GM18951 (cell line): ENCODE data around the gene ISL1.

Experiments used
- POLR2A ChIP-seq: IDR thresholded peaks from 4 replicates; pipeline ENCODE4 v1.6.1; 2011; ENCODE audit warnings: mild to moderate bottlenecking; ENCODE audit not compliant: insufficient read length, insufficient read depth; ENCODE audit errors: extremely low read depth
- in situ Hi-C: fragments of 300-500 bp; cut with MboI; formaldehyde crosslinking; loops from one replicate; pipeline ENCODE4 v1.12.0; 2022; ENCODE audit warnings: low sequenced_read_pairs, mixed read lengths, inconsistent platforms; ENCODE audit not compliant: unreplicated experiment

ISL1 gene

GRCh38 chr5:51383131-51384121 lies at the start of gene ISL1:
ISL1 (plus strand) TSS chr5:51383448; CDS start chr5:51383672, 224 bp downstream.
- in situ Hi-C loops = no loop called here
- no peak for TF ChIP-seq POLR2A

- in situ Hi-C loops = no loop called here
- no peak for TF ChIP-seq POLR2A
Measured at GRCh38 chr5:51336878-51337277, 46.4 kb upstream of the ISL1 start.

- in situ Hi-C loops = no loop called here
- no peak for TF ChIP-seq POLR2A
Measured at GRCh38 chr5:51345106-51345505, 38.1 kb upstream of the ISL1 start.

- no peak for TF ChIP-seq POLR2A
- in situ Hi-C loops = no loop called here
Measured at GRCh38 chr5:51347157-51347556, 36.1 kb upstream of the ISL1 start.

- in situ Hi-C loops = no loop called here
Measured at GRCh38 chr5:51347704-51348103, 35.5 kb upstream of the ISL1 start.

GRCh38 chr5:51371052-51371451 lies 12.2 kb upstream of the ISL1 start:
- no peak for TF ChIP-seq POLR2A
- in situ Hi-C loops = no loop called here

More at GRCh38 chr5:51347704-51348103, 35.5 kb upstream of the ISL1 start:
- TF ChIP-seq POLR2A = no peak

- in situ Hi-C loops = no loop called here
- TF ChIP-seq POLR2A = no peak
Measured at GRCh38 chr5:51373880-51374523, 9.2 kb upstream of the ISL1 start.

- TF ChIP-seq POLR2A = no peak
- in situ Hi-C loops = no loop called here
Measured at GRCh38 chr5:51375084-51375483, 8.2 kb upstream of the ISL1 start.

- in situ Hi-C loops = no loop called here
Measured at GRCh38 chr5:51376509-51376908, 6.7 kb upstream of the ISL1 start.

GRCh38 chr5:51377151-51378060 lies 5.8 kb upstream of the ISL1 start:
- in situ Hi-C loops = no loop called here
- no peak for TF ChIP-seq POLR2A

More at GRCh38 chr5:51376509-51376908, 6.7 kb upstream of the ISL1 start:
- no peak for TF ChIP-seq POLR2A

- in situ Hi-C loops = no loop called here
- no peak for TF ChIP-seq POLR2A
Measured at GRCh38 chr5:51378061-51378409, 5.2 kb upstream of the ISL1 start.

GRCh38 chr5:51378448-51379330 lies 4.6 kb upstream of the ISL1 start:
- in situ Hi-C loops = no loop called here

More at GRCh38 chr5:51378448-51379330, 4.6 kb upstream of the ISL1 start:
- TF ChIP-seq POLR2A = no peak
